ENCODE measurements around the gene MEGF6.

MEGF6 gene

DNA sequence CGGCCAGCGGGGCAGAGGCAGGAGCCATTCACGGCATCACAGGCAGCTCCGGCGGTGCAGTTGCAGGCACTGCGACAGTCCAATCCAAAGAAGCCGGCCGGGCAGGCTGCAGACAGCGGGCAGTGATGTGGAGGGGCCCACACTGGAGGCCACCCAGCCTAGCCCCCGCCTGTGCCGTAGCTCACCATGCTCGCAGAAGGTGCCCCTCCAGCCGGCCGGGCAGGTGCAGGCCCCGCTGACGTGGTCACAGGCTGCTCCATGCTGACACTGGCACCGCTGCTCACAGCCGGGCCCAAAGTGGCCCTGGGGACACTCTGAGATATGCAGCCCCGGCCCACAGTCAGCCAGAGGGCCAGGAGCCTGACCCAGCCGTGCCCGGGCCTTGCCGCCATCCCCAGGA, 111.7 kb downstream of the MEGF6 start:
- no peak overlapping the region for H3K14ac ChIP-seq (ENCODE audit: low read length in 2 of 2)

DNA sequence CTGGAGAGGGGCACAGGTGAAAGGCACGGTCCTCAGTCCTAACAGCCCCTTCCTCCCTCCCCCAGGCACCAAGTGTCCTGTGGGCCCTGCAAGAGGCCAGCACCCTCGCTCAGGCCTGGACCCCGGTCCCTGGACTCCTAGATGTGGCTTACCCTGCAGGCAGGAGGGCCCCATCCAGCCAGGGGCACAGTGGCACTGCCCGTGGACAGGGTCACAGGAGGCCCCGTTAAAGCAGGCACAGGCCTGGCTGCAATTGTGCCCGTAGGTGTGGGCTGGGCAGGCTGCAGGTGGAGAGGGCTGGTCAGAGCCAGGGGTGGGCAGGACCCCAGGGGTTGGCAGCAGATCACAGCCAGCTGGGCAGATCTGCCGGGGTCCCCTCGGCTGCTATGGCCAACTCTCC, 112.3 kb downstream of the MEGF6 start:
- H3K9me3 ChIP-seq (ENCODE audit: control insufficient read depth, low read length): no peaks in the 10 kb centered on the region
- 84% methylated on average over 6 of the region's 8 CpGs for WGBS
- H3K14ac ChIP-seq (ENCODE audit: low read length in 2 of 2): no peak overlapping the region
- no peak overlapping the region for H2BK5ac ChIP-seq (ENCODE audit: low read depth, low read length, poor library complexity, severe bottlenecking)
- no peak overlapping the region for H2BK120ac ChIP-seq (ENCODE audit: low read depth, low read length)
- DNase-seq: no peak
- no peak overlapping the region for H3K9ac ChIP-seq (ENCODE audit: low read length)
- no peaks in the 10 kb centered on the region for H3K79me1 ChIP-seq (replicated peaks; ENCODE audit: low read length, poor library complexity, severe bottlenecking)
- H3K27me3 ChIP-seq (ENCODE audit: control insufficient read depth in 1 of 2, insufficient read depth in 1 of 2, low read length in 2 of 2): peaks cover 0 to 15% of the 10 kb centered on the region in 2 experiments
- no peak overlapping the region for H2AK5ac ChIP-seq (ENCODE audit: low read length, severe bottlenecking)
- no peak overlapping the region for H2AFZ ChIP-seq (ENCODE audit: low read depth, low read length)
- no peak overlapping the region for H3K4me3 ChIP-seq (ENCODE audit: insufficient read depth in 1 of 2, low read depth in 1 of 2, low read length in 2 of 2)
- no peak overlapping the region for H4K91ac ChIP-seq (ENCODE audit: low read length)
- no peak overlapping the region for H3K4me2 ChIP-seq (ENCODE audit: low read length, poor library complexity, severe bottlenecking)
- no peak overlapping the region for H3K23ac ChIP-seq (ENCODE audit: low read length in 2 of 2)
- no peak overlapping the region for H3K18ac ChIP-seq (ENCODE audit: low read depth in 1 of 2, low read length in 2 of 2)
- H3K4ac ChIP-seq (ENCODE audit: low read depth in 1 of 2, low read length in 2 of 2): no peak overlapping the region
- no peak overlapping the region for H3K27ac ChIP-seq (ENCODE audit: low read length, poor library complexity, severe bottlenecking)
- peaks cover 0 to 13% of the 10 kb centered on the region in 2 experiments for H3K36me3 ChIP-seq (ENCODE audit: control insufficient read depth in 1 of 2, insufficient read depth in 2 of 2, low read depth in 1 of 2, low read length in 2 of 2)
- H2BK15ac ChIP-seq (ENCODE audit: low read depth, poor library complexity, severe bottlenecking): no peak overlapping the region
- peaks cover 43% of the 10 kb centered on the region for H3K4me1 ChIP-seq (ENCODE audit: control insufficient read depth, insufficient read depth, low read depth, low read length)
- no peak overlapping the region for H2BK12ac ChIP-seq (ENCODE audit: low read length in 2 of 2)
- H4K8ac ChIP-seq (ENCODE audit: low read length): no peak overlapping the region

More for the DNA sequence above, 111.7 kb downstream of the MEGF6 start:
- H3K27ac ChIP-seq (ENCODE audit: low read length, poor library complexity, severe bottlenecking): no peak overlapping the region
- no peak overlapping the region for H3K9ac ChIP-seq (ENCODE audit: low read length)
- no peak overlapping the region for H3K4me3 ChIP-seq (ENCODE audit: insufficient read depth in 1 of 2, low read depth in 1 of 2, low read length in 2 of 2)
- no peak overlapping the region for H3K4ac ChIP-seq (ENCODE audit: low read depth in 1 of 2, low read length in 2 of 2)
- no peak overlapping the region for H2AK5ac ChIP-seq (ENCODE audit: low read length, severe bottlenecking)
- WGBS: 83% methylated on average over 21 of the region's 22 CpGs
- H2BK5ac ChIP-seq (ENCODE audit: low read depth, low read length, poor library complexity, severe bottlenecking): no peak overlapping the region
- H3K9me3 ChIP-seq (ENCODE audit: control insufficient read depth, low read length): no peaks in the 10 kb centered on the region
- no peak overlapping the region for H2BK15ac ChIP-seq (ENCODE audit: low read depth, poor library complexity, severe bottlenecking)
- no peak overlapping the region for H3K23ac ChIP-seq (ENCODE audit: low read length in 2 of 2)
- peaks cover 47% of the 10 kb centered on the region for H3K4me1 ChIP-seq (ENCODE audit: control insufficient read depth, insufficient read depth, low read depth, low read length)
- H4K91ac ChIP-seq (ENCODE audit: low read length): no peak overlapping the region
- no peak overlapping the region for H2BK12ac ChIP-seq (ENCODE audit: low read length in 2 of 2)
- no peak overlapping the region for H2AFZ ChIP-seq (ENCODE audit: low read depth, low read length)
- peaks cover 0 to 10% of the 10 kb centered on the region in 2 experiments for H3K36me3 ChIP-seq (ENCODE audit: control insufficient read depth in 1 of 2, insufficient read depth in 2 of 2, low read depth in 1 of 2, low read length in 2 of 2)
- no peak overlapping the region for H4K8ac ChIP-seq (ENCODE audit: low read length)
- no peak overlapping the region for H3K4me2 ChIP-seq (ENCODE audit: low read length, poor library complexity, severe bottlenecking)
- DNase-seq: no peak
- H3K18ac ChIP-seq (ENCODE audit: low read depth in 1 of 2, low read length in 2 of 2): no peak overlapping the region
- H3K79me1 ChIP-seq (replicated peaks; ENCODE audit: low read length, poor library complexity, severe bottlenecking): no peaks in the 10 kb centered on the region
- no peak overlapping the region for H2BK120ac ChIP-seq (ENCODE audit: low read depth, low read length)
- H3K27me3 ChIP-seq (ENCODE audit: control insufficient read depth in 1 of 2, insufficient read depth in 1 of 2, low read length in 2 of 2): peaks cover 0 to 15% of the 10 kb centered on the region in 2 experiments

DNA sequence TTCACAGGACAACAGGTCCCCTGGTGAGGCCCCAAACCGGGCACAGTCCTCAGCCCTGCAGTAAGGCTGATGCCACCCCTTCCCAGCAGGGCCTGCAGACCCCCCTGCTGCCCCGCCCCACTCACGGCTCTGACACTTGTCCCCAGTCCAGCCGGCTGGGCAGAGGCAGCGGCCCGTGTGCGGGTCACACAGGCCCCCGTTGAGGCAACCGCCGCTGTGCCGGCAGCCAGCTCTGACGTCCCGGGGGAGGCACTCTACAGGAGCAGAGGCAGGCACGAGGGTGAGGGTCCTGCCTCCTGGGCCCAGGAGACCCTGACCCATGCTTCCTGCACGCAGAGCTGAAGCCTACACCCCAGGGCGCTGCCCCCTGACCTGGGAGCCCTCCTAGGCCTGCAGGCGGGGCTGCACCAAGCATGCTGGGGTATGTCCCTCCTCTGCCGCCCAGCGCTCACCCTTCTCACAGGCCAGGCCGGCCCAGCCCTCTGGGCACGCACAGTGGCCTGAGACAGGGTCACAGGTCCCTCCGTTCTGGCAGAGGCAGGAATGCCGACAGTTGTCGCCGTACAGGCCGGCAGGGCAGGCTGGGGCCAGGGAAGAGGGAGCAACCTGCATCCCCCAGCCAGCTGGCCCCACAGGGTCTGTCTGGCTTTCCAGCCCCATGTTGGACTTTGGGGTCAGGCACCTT, 112.9 kb downstream of the MEGF6 start:
- WGBS: 85% methylated on average over 26 of the region's 26 CpGs

DNA sequence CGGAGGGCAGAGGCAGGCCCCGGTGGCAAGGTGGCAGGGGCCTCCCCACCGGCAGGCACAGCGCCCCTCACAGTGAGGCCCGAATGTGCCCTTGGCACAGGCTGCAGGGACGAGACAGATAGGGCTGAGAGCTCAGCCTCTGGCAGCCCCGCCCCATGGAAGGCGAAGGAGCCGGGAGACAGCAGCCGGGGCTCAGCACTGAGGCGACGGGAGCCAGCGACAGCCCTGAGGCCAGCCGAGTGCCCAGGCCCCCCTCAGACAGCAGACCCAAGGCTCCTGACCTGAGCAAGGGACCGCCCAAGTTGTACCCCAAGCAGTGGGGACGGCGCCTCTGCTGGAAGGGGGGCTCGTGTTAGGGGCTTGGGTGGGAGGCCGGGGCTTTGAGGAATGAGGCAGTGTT, 113.8 kb downstream of the MEGF6 start:
- no peak for DNase-seq
- Histone ChIP-seq H3K9me3 (ENCODE audit: control insufficient read depth, low read length) (no peaks in the 10 kb centered on the region), H2BK12ac (ENCODE audit: low read length in 2 of 2) (no peak overlapping the region), H2BK120ac (ENCODE audit: low read depth, low read length) (no peak overlapping the region), H3K4me3 (ENCODE audit: insufficient read depth in 1 of 2, low read depth in 1 of 2, low read length in 2 of 2) (no peak overlapping the region), H2BK15ac (ENCODE audit: low read depth, poor library complexity, severe bottlenecking) (no peak overlapping the region), H3K9ac (ENCODE audit: low read length) (no peak overlapping the region), H3K4ac (ENCODE audit: low read depth in 1 of 2, low read length in 2 of 2) (no peak overlapping the region), H3K27me3 (ENCODE audit: control insufficient read depth in 1 of 2, insufficient read depth in 1 of 2, low read length in 2 of 2) (peaks cover 0 to 15% of the 10 kb centered on the region in 2 experiments), H2AK5ac (ENCODE audit: low read length, severe bottlenecking) (no peak overlapping the region), H3K4me1 (ENCODE audit: control insufficient read depth, insufficient read depth, low read depth, low read length) (peaks cover 39% of the 10 kb centered on the region), H4K8ac (ENCODE audit: low read length) (no peak overlapping the region), H3K23ac (ENCODE audit: low read length in 2 of 2) (no peak overlapping the region), H2AFZ (ENCODE audit: low read depth, low read length) (no peak overlapping the region), H3K14ac (ENCODE audit: low read length in 2 of 2) (no peak overlapping the region), H2BK5ac (ENCODE audit: low read depth, low read length, poor library complexity, severe bottlenecking) (no peak overlapping the region), H4K91ac (ENCODE audit: low read length) (no peak overlapping the region), H3K79me1 (replicated peaks; ENCODE audit: low read length, poor library complexity, severe bottlenecking) (no peaks in the 10 kb centered on the region), H3K18ac (ENCODE audit: low read depth in 1 of 2, low read length in 2 of 2) (no peak overlapping the region), H3K4me2 (ENCODE audit: low read length, poor library complexity, severe bottlenecking) (no peak overlapping the region), H3K36me3 (ENCODE audit: control insufficient read depth in 1 of 2, insufficient read depth in 2 of 2, low read depth in 1 of 2, low read length in 2 of 2) (peaks cover 0 to 13% of the 10 kb centered on the region in 2 experiments), H3K27ac (ENCODE audit: low read length, poor library complexity, severe bottlenecking) (no peak overlapping the region)
- WGBS: 81% methylated on average over 19 of the region's 19 CpGs

More for the DNA sequence above, 112.9 kb downstream of the MEGF6 start:
- Histone ChIP-seq H2AK5ac (ENCODE audit: low read length, severe bottlenecking) (no peak overlapping the region), H2AFZ (ENCODE audit: low read depth, low read length) (no peak overlapping the region), H3K14ac (ENCODE audit: low read length in 2 of 2) (no peak overlapping the region), H2BK120ac (ENCODE audit: low read depth, low read length) (no peak overlapping the region), H4K91ac (ENCODE audit: low read length) (no peak overlapping the region), H3K4me2 (ENCODE audit: low read length, poor library complexity, severe bottlenecking) (no peak overlapping the region), H3K4me1 (ENCODE audit: control insufficient read depth, insufficient read depth, low read depth, low read length) (peaks cover 39% of the 10 kb centered on the region), H3K27me3 (ENCODE audit: control insufficient read depth in 1 of 2, insufficient read depth in 1 of 2, low read length in 2 of 2) (peaks cover 0 to 15% of the 10 kb centered on the region in 2 experiments), H3K4ac (ENCODE audit: low read depth in 1 of 2, low read length in 2 of 2) (no peak overlapping the region), H2BK5ac (ENCODE audit: low read depth, low read length, poor library complexity, severe bottlenecking) (no peak overlapping the region), H3K9me3 (ENCODE audit: control insufficient read depth, low read length) (no peaks in the 10 kb centered on the region), H2BK12ac (ENCODE audit: low read length in 2 of 2) (no peak overlapping the region), H3K18ac (ENCODE audit: low read depth in 1 of 2, low read length in 2 of 2) (no peak overlapping the region), H3K23ac (ENCODE audit: low read length in 2 of 2) (no peak overlapping the region), H3K27ac (ENCODE audit: low read length, poor library complexity, severe bottlenecking) (no peak overlapping the region), H3K79me1 (replicated peaks; ENCODE audit: low read length, poor library complexity, severe bottlenecking) (no peaks in the 10 kb centered on the region), H4K8ac (ENCODE audit: low read length) (no peak overlapping the region), H2BK15ac (ENCODE audit: low read depth, poor library complexity, severe bottlenecking) (no peak overlapping the region), H3K4me3 (ENCODE audit: insufficient read depth in 1 of 2, low read depth in 1 of 2, low read length in 2 of 2) (no peak overlapping the region), H3K36me3 (ENCODE audit: control insufficient read depth in 1 of 2, insufficient read depth in 2 of 2, low read depth in 1 of 2, low read length in 2 of 2) (peaks cover 0 to 13% of the 10 kb centered on the region in 2 experiments), H3K9ac (ENCODE audit: low read length) (no peak overlapping the region)
- no peak for DNase-seq
